H9 (cell line): Measurements from ENCODE around the gene CDH23. TPM values are rescaled to one million over a fixed set of nuclear protein-coding genes. Genes with fewer than 3 reads are reported as not detected.

Source experiments
- DNase-seq: peaks from one replicate; pipeline ENCODE4 v3.0.0-alpha.2; 2017
- H2AFZ ChIP-seq: one replicate; pipeline ENCODE4 v1.6.1; 2013; ENCODE audit warnings: mild to moderate bottlenecking, low read length, control low read depth, moderate library complexity
- H2AK5ac ChIP-seq: 2 replicates; pipeline ENCODE4 v1.6.1; 2013; ENCODE audit warnings: low read length, control low read depth, mixed read lengths; ENCODE audit not compliant: insufficient read length
- H2BK120ac ChIP-seq: one replicate; pipeline ENCODE4 v1.6.1; 2013; ENCODE audit warnings: low read depth, mild to moderate bottlenecking, low read length, control low read depth, inconsistent platforms; ENCODE audit not compliant: poor library complexity, severe bottlenecking
- H2BK12ac ChIP-seq: 2 replicates; pipeline ENCODE4 v1.6.1; 2013; ENCODE audit warnings: low read length, control low read depth, mixed read lengths, low read depth; ENCODE audit not compliant: insufficient read length
- H2BK15ac ChIP-seq: 2 replicates; pipeline ENCODE4 v1.6.1; 2013; ENCODE audit warnings: low read depth, low read length, control low read depth
- H2BK20ac ChIP-seq: one replicate; pipeline ENCODE4 v1.6.1; 2013; ENCODE audit warnings: low read depth, mild to moderate bottlenecking, low read length, control low read depth, inconsistent platforms; ENCODE audit not compliant: poor library complexity, severe bottlenecking
- H2BK5ac ChIP-seq: 2 replicates; pipeline ENCODE4 v1.6.1; 2013; ENCODE audit warnings: low read length, control low read depth, mixed read lengths; ENCODE audit not compliant: insufficient read length
- H3K14ac ChIP-seq: 2 replicates; pipeline ENCODE4 v1.6.1; 2013; ENCODE audit warnings: low read length, control low read depth; ENCODE audit not compliant: insufficient read depth
- H3K18ac ChIP-seq: 2 replicates; pipeline ENCODE4 v1.6.1; 2013; ENCODE audit warnings: low read depth, mild to moderate bottlenecking, mixed read lengths, low read length, control low read depth; ENCODE audit not compliant: insufficient read length
- H3K23ac ChIP-seq: 2 replicates; pipeline ENCODE4 v1.6.1; 2013; ENCODE audit warnings: low read length, control low read depth, mixed read lengths, low read depth; ENCODE audit not compliant: insufficient read length
- H3K23me2 ChIP-seq: 2 replicates; pipeline ENCODE4 v1.6.1; 2013; ENCODE audit warnings: low read depth, mild to moderate bottlenecking, mixed read lengths, low read length, control low read depth; ENCODE audit not compliant: insufficient read length, poor library complexity, severe bottlenecking
- H3K27ac ChIP-seq: 2 replicates; pipeline ENCODE4 v1.5.1; 2013; ENCODE audit warnings: low read length, control low read depth, mixed read lengths, low read depth; ENCODE audit not compliant: insufficient read length
- H3K27me3 ChIP-seq: 2 replicates; pipeline ENCODE4 v1.6.1; 2013; ENCODE audit warnings: low read length, control low read depth, inconsistent platforms; ENCODE audit not compliant: insufficient read depth
- H3K4ac ChIP-seq: 2 replicates; pipeline ENCODE4 v1.6.1; 2013; ENCODE audit warnings: low read depth, mild to moderate bottlenecking, control low read depth, inconsistent platforms, low read length, moderate library complexity
- H3K4me1 ChIP-seq: 2 replicates; pipeline ENCODE4 v1.6.1; 2013; ENCODE audit warnings: low read length, control low read depth, inconsistent platforms; ENCODE audit not compliant: insufficient read depth
- H3K4me2 ChIP-seq: 2 replicates; pipeline ENCODE4 v1.6.1; 2013; ENCODE audit warnings: low read length, control low read depth, mixed read lengths; ENCODE audit not compliant: insufficient read length, insufficient read depth
- H3K56ac ChIP-seq: 2 replicates; pipeline ENCODE4 v1.6.1; 2013; ENCODE audit warnings: low read depth, mild to moderate bottlenecking, mixed read lengths, low read length, control low read depth; ENCODE audit not compliant: insufficient read length
- H3K79me1 ChIP-seq: 2 replicates; pipeline ENCODE4 v1.6.1; 2013; ENCODE audit warnings: low read depth, mild to moderate bottlenecking, moderate library complexity, low read length, control low read depth, inconsistent platforms; ENCODE audit not compliant: insufficient read depth, poor library complexity, severe bottlenecking
- H3K79me2 ChIP-seq: 2 replicates; pipeline ENCODE4 v1.6.1; 2013; ENCODE audit warnings: low read length, control low read depth, inconsistent platforms; ENCODE audit not compliant: insufficient read depth
- H3K9ac ChIP-seq: 2 replicates; pipeline ENCODE4 v1.6.1; 2013; ENCODE audit warnings: low read length, control low read depth, mixed read lengths; ENCODE audit not compliant: insufficient read length; ENCODE audit errors: extremely low read depth
- H3K9me3 ChIP-seq: one replicate; pipeline ENCODE4 v1.6.1; 2013; ENCODE audit warnings: low read depth, low read length, inconsistent platforms; ENCODE audit not compliant: control insufficient read depth
- H3T11ph ChIP-seq: one replicate; pipeline ENCODE4 v1.6.1; 2013; ENCODE audit warnings: mild to moderate bottlenecking, low read length, control low read depth, inconsistent platforms
- H4K20me1 ChIP-seq: one replicate; pipeline ENCODE4 v1.6.1; 2013; ENCODE audit not compliant: control insufficient read depth, insufficient read length, insufficient read depth
- H4K5ac ChIP-seq: 2 replicates; pipeline ENCODE4 v1.6.1; 2013; ENCODE audit warnings: low read depth, mild to moderate bottlenecking, mixed read lengths, low read length, control low read depth; ENCODE audit not compliant: insufficient read length
- H4K8ac ChIP-seq: replicated peaks from 2 replicates; pipeline ENCODE4 v1.6.1; 2013; ENCODE audit warnings: low read length, control low read depth, mixed read lengths, low read depth; ENCODE audit not compliant: insufficient read length
- H4K91ac ChIP-seq: 2 replicates; pipeline ENCODE4 v1.6.1; 2013; ENCODE audit warnings: low read depth, mild to moderate bottlenecking, moderate library complexity, mixed read lengths, low read length, control low read depth; ENCODE audit not compliant: insufficient read length
- H3K27ac Mint-ChIP-seq, 3 experiments: 2 replicates in 2 of 3; 3 replicates in 1 of 3; pipeline ENCODE4 v1.8.0; 2020 to 2021; ENCODE audit warnings: mixed read lengths in 3 of 3, mild to moderate bottlenecking in 1 of 3, moderate library complexity in 1 of 3
- H3K27me3 Mint-ChIP-seq: 2 replicates; pipeline ENCODE4 v1.8.0; 2021; ENCODE audit warnings: low read depth, mild to moderate bottlenecking, moderate library complexity, mixed read lengths
- H3K36me3 Mint-ChIP-seq, 3 experiments: 2 replicates in 2 of 3; 3 replicates in 1 of 3; pipeline ENCODE4 v1.8.0; 2020 to 2021; ENCODE audit warnings: low read depth in 3 of 3, mixed read lengths in 3 of 3; ENCODE audit not compliant: insufficient read depth in 1 of 3
- H3K4me1 Mint-ChIP-seq, 2 experiments: 2 replicates each; pipeline ENCODE4 v1.8.0; 2020; ENCODE audit warnings: mixed read lengths in 2 of 2
- H3K4me3 Mint-ChIP-seq, 2 experiments: 2 replicates in 1 of 2; 3 replicates in 1 of 2; pipeline ENCODE4 v1.8.0; 2020 to 2021; ENCODE audit warnings: mild to moderate bottlenecking in 2 of 2, mixed read lengths in 2 of 2, moderate library complexity in 1 of 2
- H3K9me3 Mint-ChIP-seq, 2 experiments: 2 replicates in 1 of 2; 3 replicates in 1 of 2; pipeline ENCODE4 v1.8.0; 2020; ENCODE audit warnings: mild to moderate bottlenecking in 2 of 2, mixed read lengths in 2 of 2, moderate library complexity in 1 of 2
- WGBS: extraction: QIAGEN DNeasy Blood & Tissue Kit; methylation state at CpG from one replicate; pipeline ENCODE4 v1.1.7; 2013; ENCODE audit warnings: missing lambda C conversion rate, low lambda C conversion rate, mixed read lengths; ENCODE audit not compliant: insufficient read length; ENCODE audit errors: extremely low coverage; 5-methylcytosine and 5-hydroxymethylcytosine counted together
- total RNA-seq: library from RNA; stranded (reverse); gene quantifications from 2 replicates; pipeline ENCODE4 v1.2.1, GENCODE V29; 2021
- TF ChIP-seq, protein P1 (sequence below): fragments of 200-600 bp; sonication (generic); conservative IDR thresholded peaks from 3 replicates; pipeline ENCODE4 v1.8.0; 2021; ENCODE audit warnings: antibody characterized with exemption, mild to moderate bottlenecking

The CDH23 gene
- total RNA-seq, 1 experiment from 2014 or later = 2.1 TPM

DNA sequence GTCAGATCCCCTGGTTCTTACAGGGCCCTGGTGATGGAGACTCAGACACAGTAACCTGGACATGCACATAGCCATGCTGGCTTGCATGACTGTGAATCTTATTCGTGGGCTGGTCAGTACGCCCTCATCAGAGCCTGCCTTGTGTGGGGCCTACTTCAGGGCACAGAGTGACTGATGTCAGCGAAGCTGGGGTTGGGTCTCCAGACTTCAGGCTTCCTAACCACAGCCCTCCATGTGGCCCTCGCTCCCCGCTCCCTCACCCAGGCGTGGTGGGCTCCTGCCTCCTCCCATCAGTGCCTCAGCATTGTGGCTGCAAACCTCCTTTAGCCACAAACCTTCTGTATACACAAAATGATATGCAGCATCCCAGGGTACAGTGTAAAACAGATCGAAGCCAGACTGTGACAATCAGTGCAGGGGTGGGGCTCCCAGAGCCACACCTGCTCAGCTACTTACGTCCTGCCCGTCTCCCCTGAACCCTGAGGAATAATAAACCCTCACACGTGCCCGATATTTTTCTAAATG is 329.9 kb downstream of the CDH23 start:
- DNase-seq = no peak
- WGBS = no CpG with 5 or more reads among the region's 11 CpGs
- Histone ChIP-seq H3K4ac (no peak overlapping the region), H3K4me1 (no peaks in the 10 kb centered on the region), H4K91ac (no peak overlapping the region), H4K20me1 (no peaks in the 10 kb centered on the region), H3K27me3 (no peaks in the 10 kb centered on the region; the same call in 1 of the 2 replicates), H2AFZ (no peak overlapping the region), H2BK15ac (no peak overlapping the region), H3K14ac (no peak overlapping the region), H2BK5ac (no peak overlapping the region), H3K27ac (no peak overlapping the region), H3K79me1 (no peaks in the 10 kb centered on the region), H4K8ac (no peak overlapping the region), H2BK20ac (no peak overlapping the region), H4K5ac (no peak overlapping the region), H2BK120ac (no peak overlapping the region), H3T11ph (no peak overlapping the region), H3K9ac (no peak overlapping the region), H2BK12ac (no peak overlapping the region), H3K56ac (no peak overlapping the region), H2AK5ac (no peak overlapping the region), H3K23me2 (no peaks in the 10 kb centered on the region), H3K79me2 (no peaks in the 10 kb centered on the region), H3K23ac (no peak overlapping the region), H3K9me3 (no peaks in the 10 kb centered on the region), H3K18ac (no peak overlapping the region), H3K4me2 (no peak overlapping the region)
- Mint-ChIP-seq H3K36me3 (no peaks in the 10 kb centered on the region; a peak in 1 of 7 replicates), H3K9me3 (no peaks in the 10 kb centered on the region), H3K27me3 (peaks cover 9% of the 10 kb centered on the region), H3K27ac (no peak overlapping the region), H3K4me1 (peaks cover 4 to 7% of the 10 kb centered on the region in 2 experiments; a peak in 3 of 4 replicates), H3K4me3 (no peak overlapping the region)
- TF ChIP-seq, protein P1, sequence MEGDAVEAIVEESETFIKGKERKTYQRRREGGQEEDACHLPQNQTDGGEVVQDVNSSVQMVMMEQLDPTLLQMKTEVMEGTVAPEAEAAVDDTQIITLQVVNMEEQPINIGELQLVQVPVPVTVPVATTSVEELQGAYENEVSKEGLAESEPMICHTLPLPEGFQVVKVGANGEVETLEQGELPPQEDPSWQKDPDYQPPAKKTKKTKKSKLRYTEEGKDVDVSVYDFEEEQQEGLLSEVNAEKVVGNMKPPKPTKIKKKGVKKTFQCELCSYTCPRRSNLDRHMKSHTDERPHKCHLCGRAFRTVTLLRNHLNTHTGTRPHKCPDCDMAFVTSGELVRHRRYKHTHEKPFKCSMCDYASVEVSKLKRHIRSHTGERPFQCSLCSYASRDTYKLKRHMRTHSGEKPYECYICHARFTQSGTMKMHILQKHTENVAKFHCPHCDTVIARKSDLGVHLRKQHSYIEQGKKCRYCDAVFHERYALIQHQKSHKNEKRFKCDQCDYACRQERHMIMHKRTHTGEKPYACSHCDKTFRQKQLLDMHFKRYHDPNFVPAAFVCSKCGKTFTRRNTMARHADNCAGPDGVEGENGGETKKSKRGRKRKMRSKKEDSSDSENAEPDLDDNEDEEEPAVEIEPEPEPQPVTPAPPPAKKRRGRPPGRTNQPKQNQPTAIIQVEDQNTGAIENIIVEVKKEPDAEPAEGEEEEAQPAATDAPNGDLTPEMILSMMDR = no peak
